GM19239 (cell line): ENCODE measurements around the gene NUP50.

ENCODE experiments used
- DNase-seq: peaks from one replicate; pipeline ENCODE4 v3.0.0; 2011; ENCODE audit warnings: low spot score; ENCODE audit not compliant: insufficient read length
- FAIRE-seq: peaks from 2 replicates; lab custom pipeline; 2011; peaks lifted over from hg19 to GRCh38; lab: Jason Lieb, UNC

Gene NUP50, protein sequence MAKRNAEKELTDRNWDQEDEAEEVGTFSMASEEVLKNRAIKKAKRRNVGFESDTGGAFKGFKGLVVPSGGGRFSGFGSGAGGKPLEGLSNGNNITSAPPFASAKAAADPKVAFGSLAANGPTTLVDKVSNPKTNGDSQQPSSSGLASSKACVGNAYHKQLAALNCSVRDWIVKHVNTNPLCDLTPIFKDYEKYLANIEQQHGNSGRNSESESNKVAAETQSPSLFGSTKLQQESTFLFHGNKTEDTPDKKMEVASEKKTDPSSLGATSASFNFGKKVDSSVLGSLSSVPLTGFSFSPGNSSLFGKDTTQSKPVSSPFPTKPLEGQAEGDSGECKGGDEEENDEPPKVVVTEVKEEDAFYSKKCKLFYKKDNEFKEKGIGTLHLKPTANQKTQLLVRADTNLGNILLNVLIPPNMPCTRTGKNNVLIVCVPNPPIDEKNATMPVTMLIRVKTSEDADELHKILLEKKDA

DNA sequence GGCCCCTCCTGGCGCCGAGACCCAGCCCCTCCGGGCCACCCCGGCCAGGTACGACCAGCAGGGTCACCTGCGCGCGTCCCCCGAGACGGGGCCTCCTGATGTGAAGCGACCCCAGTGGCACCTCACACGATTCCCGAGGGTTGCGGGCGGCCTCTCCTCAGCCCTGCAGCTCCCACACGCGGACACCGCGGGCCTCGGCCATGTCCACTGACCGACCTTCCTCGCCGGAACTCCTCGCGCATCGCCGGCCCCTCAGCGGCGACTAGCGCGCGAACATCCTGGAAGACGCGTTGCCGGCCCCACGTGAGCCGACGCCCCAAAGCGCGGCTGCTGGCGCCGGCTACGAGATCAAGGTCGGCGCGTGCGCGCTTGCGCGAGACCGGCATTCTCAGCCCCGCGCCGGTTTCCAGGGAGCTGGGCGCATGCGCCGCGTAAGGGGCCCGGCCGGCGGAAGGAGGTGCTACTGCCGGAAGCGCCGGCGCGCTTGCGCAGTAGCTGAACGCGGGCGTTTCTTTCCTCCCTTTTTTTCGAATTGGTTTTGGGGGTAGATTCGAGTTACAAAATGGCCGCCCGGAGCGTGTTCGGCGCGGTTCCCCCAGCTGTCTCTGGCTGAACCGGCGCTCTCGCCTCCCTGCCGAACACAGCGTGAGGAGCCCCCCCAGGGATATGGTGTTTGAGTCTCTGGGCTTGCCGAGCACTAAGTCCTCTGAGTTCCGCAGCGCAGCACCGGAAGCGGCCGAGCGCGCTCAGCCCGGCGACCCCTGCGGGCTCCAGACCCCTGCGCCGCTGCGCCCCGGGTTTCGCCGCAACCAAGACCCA, at the start of gene NUP50:
NUP50 (plus strand) TSS at position 475 of the 819 bp plus-strand sequence. CDS start 4,253 bp downstream, outside the sequence.
- DNase-seq, result peak; percentile 94
- FAIRE-seq, result peak; percentile 76

DNA sequence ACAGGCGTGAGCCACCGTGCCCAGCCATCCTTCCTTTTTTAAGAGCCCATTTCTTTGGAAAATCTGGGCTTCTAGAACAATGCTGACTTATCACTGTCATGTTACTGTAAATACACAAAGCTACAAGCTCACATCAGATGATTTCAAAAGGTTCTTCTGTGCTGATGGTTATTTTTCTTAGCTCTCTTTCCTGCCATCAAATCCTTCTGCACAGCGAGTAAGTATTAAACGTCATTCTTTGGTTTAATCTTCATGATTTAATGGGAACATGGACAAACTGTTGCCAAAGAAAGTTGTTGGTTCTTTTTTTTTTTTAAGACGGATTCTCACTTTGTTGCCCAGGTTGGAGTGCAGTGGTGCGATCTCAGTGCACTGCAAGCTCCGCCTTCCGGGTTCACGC, 43.3 kb upstream of the NUP50 start:
- no peak for FAIRE-seq
- no peak for DNase-seq

DNA sequence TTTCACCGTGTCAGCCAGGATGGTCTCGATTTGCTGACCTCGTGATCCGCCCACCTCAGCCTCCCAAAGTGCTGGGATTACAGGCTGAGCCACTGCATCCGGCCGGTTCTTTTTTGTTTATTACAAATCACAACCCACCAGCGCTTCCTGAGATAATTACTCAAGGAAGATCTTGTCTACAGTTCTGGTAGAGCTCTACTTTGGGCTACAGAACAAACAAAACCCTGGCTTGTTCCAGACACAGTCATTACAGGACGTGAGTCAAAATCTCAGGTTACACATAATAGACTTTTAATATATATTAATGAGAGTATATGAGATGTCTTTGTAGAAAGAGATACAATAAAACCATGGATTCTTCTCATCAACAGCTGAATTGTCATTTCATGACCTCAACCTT, 42.8 kb upstream of the NUP50 start:
- DNase-seq (no peak), FAIRE-seq (no peak)

GRCh38 chr22:45124176-45124847, 39.4 kb upstream of the NUP50 start:
- DNase-seq, result no peak
- FAIRE-seq, result no peak

- no peak for DNase-seq
Observed at GRCh38 chr22:45125188-45125587, 38.5 kb upstream of the NUP50 start.

GRCh38 chr22:45127866-45128265, 35.9 kb upstream of the NUP50 start:
- FAIRE-seq (no peak), DNase-seq (no peak)

More at GRCh38 chr22:45125188-45125587, 38.5 kb upstream of the NUP50 start:
- FAIRE-seq, result no peak

GRCh38 chr22:45129703-45130524, 33.8 kb upstream of the NUP50 start:
- FAIRE-seq, result peak; percentile 83

GRCh38 chr22:45130891-45131290, 32.8 kb upstream of the NUP50 start:
- FAIRE-seq (no peak), DNase-seq (no peak)

More at GRCh38 chr22:45129703-45130524, 33.8 kb upstream of the NUP50 start:
- peak; percentile 42 for DNase-seq

DNA sequence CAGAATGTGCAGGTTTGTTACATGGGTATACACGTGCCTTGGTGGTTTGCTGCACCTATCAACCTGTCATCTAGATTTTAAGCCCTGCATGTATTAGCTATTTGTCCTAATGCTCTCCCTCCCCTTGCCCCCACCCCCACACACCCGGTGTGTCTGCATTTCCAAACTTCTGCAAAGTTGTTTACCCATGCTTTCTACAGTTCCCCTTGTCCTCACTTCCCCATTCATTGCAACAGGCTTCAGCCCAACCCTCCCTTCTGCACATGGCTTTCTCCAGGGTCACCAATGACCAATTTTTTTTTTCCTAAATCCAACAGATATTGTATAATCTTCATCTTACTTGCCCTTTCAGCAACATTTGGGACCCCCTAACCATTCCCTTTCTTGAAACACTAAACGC, 32.0 kb upstream of the NUP50 start:
- DNase-seq, result no peak
- FAIRE-seq, result peak; percentile 18

GRCh38 chr22:45134313-45134712, 29.4 kb upstream of the NUP50 start:
- DNase-seq, result no peak
- no peak for FAIRE-seq

- FAIRE-seq, result no peak
- DNase-seq, result peak; percentile 41
Observed at GRCh38 chr22:45136594-45136993, 27.1 kb upstream of the NUP50 start.

DNA sequence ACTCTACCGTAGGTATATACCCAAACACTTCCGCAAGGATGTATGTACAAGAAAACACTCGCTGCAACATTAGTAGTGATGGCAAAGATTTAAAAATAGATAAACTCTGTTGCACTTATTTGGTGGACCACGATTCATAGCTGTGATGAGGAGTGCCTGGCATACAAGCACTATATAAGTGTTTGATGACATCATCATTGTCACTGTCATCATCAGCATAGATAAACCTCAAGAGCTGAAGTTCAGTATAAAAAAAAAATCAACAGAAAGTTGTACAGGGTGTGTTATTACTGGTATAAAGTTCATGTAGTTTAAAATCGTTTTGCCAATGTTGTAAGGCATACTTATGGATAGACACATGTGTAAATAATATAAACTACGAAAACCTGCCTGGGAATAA, 24.0 kb upstream of the NUP50 start:
- FAIRE-seq, result no peak
- DNase-seq, result no peak

DNA sequence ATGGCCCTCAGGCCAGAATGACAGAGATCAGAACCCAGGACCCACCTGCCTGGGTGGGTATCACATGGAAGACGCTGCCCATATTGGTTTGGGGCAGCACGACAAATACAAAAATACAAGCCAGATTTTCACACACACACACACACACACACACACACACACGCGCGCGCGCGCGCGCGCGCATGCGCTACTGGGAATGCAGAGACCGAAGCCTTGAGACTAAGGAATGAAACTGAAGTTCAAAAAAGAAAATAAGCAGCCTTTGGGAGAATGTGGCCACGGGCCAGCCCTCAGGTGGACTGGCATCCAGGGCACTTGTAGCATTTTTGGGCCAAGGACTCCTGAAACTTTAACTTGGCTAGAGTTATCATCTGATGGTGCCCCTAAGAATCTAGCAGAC, 21.3 kb upstream of the NUP50 start:
- FAIRE-seq, result no peak

DNA sequence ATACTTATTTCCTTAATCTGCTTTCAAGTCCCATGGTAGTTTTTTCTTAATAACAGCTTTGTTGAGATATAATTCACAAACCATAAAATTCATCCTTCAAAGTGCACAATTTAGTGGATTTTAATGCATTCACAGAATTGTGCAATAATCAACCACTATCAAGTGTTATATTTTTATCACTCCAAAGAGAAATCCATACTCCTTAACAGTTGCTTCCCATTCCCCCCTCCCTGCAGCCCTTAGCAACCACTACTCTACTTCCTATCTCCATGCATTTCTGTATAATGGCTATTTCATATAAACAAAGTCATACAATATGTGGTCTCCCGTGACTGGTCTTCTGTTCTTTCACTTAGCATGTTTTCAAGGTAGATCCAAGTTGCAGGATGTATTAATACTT, 18.8 kb upstream of the NUP50 start:
- FAIRE-seq (no peak), DNase-seq (no peak)

More for the DNA sequence above, 21.3 kb upstream of the NUP50 start:
- DNase-seq, result no peak

DNA sequence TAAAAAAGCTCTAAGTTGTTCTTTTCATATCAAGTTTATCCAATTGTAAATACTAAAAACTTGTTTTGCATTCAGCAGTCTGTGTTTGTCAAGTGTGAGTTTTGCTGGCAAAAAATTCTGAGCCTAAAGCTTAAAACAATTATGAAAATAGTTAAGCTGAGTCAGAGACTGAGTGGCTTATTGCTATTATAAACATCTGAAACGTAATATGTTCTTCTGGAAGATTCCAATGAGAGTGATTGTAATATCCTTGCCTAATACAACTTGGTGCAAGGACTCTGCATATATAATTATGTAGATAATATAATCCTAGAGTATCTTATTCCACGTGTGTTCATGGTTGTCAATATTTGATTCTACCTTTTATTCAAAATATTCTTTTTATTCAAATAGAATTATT, 14.1 kb upstream of the NUP50 start:
- DNase-seq (no peak), FAIRE-seq (no peak)

DNA sequence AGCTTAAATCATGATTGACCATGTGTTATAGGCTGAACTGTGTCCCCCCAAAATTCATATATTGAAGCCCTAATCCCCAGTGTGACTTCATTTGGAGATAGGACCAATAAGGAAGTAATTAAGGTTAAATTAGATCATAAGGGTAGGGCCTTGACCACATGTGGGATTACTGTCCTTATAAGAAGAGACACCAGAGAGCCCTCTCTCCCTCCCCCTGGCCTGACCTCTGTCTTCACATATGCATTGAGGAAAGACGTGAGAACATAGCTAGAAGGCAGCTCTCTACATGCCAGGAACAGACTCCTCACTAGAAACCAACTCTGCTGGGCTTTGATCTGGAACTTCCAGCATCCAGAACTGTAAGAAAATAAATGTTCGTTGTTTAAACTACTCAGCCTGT, 13.6 kb upstream of the NUP50 start:
- DNase-seq (no peak), FAIRE-seq (no peak)

GRCh38 chr22:45151503-45151902, 12.2 kb upstream of the NUP50 start:
- peak; percentile 60 for FAIRE-seq
- no peak for DNase-seq

- no peak for DNase-seq
Observed at GRCh38 chr22:45154383-45154782, 9.3 kb upstream of the NUP50 start.

GRCh38 chr22:45155050-45155840, 8.5 kb upstream of the NUP50 start:
- no peak for DNase-seq

More at GRCh38 chr22:45154383-45154782, 9.3 kb upstream of the NUP50 start:
- no peak for FAIRE-seq

More at GRCh38 chr22:45155050-45155840, 8.5 kb upstream of the NUP50 start:
- no peak for FAIRE-seq
